Stimulated activated naive CD4-positive, alpha-beta T cell treated with Interleukin-2 at 50 U/mL for 16 hours (primary cell): ENCODE results near the gene KIF27.
"Not testable (repeated sequence)": the region's sequence is repeated elsewhere in the genome, so short reads cannot be mapped to it uniquely, and the experiment has no call there.

ENCODE experiments used
- DNase-seq: peaks from one replicate; lab custom pipeline; 2025; lab: John Stamatoyannopoulos, UW

Gene KIF27, protein sequence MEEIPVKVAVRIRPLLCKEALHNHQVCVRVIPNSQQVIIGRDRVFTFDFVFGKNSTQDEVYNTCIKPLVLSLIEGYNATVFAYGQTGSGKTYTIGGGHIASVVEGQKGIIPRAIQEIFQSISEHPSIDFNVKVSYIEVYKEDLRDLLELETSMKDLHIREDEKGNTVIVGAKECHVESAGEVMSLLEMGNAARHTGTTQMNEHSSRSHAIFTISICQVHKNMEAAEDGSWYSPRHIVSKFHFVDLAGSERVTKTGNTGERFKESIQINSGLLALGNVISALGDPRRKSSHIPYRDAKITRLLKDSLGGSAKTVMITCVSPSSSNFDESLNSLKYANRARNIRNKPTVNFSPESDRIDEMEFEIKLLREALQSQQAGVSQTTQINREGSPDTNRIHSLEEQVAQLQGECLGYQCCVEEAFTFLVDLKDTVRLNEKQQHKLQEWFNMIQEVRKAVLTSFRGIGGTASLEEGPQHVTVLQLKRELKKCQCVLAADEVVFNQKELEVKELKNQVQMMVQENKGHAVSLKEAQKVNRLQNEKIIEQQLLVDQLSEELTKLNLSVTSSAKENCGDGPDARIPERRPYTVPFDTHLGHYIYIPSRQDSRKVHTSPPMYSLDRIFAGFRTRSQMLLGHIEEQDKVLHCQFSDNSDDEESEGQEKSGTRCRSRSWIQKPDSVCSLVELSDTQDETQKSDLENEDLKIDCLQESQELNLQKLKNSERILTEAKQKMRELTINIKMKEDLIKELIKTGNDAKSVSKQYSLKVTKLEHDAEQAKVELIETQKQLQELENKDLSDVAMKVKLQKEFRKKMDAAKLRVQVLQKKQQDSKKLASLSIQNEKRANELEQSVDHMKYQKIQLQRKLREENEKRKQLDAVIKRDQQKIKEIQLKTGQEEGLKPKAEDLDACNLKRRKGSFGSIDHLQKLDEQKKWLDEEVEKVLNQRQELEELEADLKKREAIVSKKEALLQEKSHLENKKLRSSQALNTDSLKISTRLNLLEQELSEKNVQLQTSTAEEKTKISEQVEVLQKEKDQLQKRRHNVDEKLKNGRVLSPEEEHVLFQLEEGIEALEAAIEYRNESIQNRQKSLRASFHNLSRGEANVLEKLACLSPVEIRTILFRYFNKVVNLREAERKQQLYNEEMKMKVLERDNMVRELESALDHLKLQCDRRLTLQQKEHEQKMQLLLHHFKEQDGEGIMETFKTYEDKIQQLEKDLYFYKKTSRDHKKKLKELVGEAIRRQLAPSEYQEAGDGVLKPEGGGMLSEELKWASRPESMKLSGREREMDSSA (N-terminal part only)

DNA sequence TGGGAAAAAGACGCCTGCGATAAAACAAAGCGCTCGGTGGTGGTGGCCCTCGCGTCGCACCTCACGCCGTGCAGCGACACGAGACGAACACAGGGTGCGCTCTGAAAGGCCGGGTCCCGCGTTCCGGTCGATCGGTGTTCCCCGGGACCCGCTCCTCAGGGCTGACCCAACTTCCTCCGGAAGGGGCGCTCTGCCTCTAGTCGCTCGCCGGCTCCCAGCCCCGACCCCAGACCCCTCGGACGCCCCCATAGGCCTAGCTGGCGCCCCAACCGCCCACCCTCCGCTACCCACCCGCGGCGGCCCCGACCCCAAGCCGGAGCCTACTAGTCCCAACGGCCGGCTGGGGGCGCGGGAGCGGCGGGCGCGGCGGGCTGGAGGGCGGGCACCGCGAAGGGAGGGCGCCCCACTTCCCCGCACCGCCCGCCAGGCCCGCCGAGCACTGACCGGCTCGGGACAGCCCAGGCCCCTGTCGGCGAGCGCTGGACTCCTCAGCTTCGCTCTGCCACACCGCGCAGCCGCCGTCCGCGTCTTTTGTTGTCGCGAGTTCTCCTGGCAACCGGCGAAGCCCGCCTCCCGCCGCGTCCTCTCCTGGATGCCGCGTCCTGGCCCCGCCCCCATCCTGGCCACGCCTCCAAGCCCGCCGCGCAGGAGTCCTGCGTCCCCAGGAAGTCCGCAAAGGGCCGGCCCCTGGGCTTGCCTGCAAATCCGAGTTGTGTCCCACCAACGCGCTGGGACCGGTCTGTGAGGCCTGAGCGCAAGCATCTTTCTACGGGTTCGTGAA lies at the start of gene KIF27:
Gene KIF27, minus strand, starts transcription at position 506 of the 781 bp plus-strand sequence. CDS start 5,841 bp downstream, outside the sequence.
- DNase-seq: peak; percentile 96

DNA sequence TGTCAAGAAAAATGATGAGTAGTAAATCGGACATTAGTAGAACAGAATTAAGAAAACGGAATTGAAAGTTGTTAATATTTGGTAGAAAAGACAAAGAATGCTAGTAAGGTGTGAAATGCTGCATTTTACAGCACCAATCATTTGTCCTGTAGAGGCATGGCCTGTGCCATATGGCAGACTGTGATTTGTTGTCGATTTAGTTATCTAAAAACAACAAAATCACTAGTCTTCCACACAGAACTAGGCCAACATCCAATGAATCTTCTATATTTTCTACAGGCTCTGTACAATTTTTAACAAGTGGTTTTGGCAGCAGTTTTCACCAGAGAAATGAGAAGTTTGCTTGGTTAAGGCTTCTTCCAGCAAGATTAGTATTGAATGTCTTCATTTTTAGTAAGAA lies 48.4 kb upstream of the KIF27 start:
- no peak for DNase-seq

DNA sequence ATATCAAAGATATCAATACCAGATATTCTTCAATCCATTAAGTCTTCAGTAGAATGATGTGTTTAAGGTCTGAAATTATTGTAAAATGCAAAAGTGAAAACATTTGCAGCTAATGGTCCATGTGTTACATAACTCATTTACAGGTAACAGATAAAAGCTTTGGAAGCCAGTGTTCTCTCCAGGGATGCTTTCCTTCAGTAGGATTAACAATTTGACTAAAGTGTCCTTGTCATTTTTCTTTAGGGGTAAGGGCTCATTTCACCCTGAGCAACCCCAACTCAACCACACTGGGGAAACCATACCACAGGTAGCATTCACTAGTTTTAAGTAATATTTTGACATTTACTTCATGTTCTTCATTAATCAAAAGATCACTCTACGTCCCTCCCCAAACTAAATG lies 45.8 kb upstream of the KIF27 start:
- DNase-seq: no peak

DNA sequence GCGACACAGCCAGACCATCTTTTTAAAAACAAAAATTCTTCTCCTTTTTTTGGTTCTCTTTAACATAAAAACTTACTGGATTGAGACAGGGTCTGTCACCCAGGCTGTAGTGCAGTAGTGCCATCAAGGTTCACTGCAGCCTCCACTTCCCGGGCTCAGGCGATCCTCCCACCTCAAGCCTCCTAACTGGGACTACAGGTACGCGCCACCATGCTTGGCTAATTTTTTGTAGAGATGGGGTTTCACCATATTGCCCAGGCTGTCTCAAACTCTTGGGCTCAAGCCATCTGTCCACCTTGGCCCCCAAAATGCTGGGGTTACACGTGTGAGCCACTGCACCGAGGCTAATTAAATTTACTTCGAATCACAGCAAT lies 45.0 kb upstream of the KIF27 start:
- DNase-seq: no peak

DNA sequence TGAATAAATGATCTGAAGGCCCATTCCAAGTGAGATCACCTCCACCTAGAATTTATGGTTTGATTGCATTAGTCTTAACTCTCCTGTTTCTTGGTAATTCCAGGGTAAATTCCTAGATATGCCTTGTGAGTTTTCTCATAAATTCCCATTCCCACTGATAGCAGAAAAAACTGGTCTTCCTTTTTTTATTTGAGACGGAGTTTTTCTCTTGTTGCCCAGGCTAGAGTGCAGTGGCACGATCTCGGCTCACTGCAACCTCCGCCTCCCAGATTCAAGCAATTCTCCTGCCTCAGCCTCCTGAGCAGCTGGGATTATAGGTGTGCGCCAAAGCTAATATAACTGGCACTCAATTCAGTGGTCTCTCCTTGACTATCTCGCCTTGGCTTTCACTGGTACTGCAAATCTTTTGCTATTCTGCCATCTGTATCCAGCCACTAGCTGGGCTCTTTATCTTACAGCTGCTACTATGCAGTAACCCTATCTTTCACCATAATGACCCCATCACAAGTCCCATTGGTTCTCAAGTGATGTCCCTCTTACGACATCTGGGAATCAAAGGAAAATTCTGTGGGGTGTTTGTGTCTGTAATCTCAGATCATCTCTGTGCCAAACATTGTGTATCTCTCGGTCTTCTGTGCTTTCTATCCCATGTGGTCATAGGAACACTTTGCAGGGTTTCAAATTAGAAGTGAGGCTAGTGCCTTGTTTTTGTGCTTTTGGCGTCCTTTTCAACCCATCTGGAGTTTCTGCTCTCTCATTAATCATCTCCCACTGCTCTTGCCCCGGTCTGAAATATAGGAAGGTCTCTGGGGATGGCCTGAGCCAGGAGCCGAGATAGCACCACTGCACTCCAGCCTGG lies 44.3 kb upstream of the KIF27 start:
- DNase-seq: no peak

DNA sequence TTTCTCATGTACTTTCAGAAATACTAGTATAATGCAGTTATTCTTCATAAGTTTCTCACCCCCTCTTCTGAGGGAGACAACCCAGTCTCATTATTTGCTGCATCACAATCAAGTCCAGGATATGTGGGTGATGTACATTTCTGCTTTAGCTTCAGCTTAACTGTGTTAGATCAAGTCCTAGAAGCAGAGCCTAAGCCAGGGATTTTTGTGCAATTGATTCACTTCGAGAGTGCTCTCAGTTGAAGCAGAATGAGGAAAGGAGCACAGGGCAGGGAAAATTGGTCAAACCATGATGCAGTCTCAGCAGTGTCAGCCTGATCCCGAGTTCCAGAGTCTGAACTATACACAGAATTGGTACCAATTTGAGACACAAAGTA lies 43.7 kb upstream of the KIF27 start:
- no peak for DNase-seq

DNA sequence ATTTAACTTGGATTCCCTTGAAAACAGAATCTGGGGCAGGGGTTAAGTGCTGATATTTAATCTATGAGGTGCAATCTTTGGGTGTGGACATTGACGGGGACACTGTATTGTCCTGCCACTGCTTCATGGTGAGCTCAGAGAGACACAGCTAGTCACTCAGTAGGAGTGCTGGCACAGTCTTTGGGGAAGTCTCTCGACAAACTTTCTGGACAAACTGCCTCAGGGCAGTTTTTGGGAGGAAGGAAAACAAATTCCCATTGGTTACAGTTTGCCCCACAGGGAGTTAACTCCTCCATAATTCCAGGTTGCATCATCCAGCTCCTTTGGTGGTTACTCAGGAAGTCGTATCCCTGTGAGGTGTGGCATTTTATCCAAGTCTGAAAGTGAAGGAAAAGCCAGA lies 40.9 kb upstream of the KIF27 start:
- no peak for DNase-seq

DNA sequence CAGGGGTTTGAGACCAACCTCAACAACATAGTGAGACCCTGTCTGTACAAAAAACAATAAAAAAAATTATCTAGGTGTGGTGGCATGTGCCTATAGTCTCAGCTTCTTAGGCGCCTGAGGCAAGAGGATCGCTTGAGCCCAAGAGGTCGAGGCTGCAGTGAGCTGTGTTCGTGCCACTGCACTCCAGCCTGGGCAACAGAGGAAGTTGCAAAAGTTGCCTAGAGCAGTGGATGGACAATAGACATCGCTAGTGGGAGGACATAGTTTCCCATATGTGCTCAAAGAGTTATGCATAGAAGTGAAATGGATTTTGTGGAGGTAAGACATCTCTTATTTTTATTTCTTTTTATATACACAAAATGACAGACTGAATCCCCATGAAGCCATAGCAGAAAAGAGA lies 39.8 kb upstream of the KIF27 start:
- no peak for DNase-seq

DNA sequence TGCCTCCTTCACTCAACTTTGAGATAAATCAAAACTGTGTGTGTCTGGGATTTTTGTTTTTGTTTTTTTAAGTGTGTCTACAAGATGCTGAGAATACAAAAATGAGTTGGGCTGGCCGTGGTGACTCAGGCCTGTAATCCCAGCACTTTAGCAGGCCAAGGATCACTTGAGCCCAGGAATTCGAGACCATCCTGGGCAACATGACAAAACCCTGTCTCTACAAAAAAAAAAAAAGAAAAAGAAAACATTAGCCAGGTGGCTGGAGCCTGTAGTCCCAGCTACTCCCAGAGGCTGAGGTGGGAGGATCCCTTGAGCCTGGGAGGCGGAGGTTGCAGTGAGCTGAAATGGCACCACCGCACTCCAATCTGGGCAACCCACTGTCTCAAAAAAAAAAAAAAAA lies 37.8 kb upstream of the KIF27 start:
- no peak for DNase-seq

DNA sequence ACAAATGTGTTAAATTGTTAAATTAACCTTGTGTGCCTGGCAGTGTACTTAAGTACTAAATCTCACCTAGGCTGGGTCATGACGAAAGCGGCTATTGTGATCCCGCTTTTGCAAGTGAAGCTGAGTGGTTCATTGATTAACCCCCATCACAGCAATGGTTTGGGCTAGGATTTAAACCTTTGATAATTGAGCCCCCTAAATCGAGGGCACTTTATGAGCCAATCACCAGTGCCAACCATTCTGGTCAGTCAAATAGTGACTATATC lies 35.9 kb upstream of the KIF27 start:
- DNase-seq: no peak

DNA sequence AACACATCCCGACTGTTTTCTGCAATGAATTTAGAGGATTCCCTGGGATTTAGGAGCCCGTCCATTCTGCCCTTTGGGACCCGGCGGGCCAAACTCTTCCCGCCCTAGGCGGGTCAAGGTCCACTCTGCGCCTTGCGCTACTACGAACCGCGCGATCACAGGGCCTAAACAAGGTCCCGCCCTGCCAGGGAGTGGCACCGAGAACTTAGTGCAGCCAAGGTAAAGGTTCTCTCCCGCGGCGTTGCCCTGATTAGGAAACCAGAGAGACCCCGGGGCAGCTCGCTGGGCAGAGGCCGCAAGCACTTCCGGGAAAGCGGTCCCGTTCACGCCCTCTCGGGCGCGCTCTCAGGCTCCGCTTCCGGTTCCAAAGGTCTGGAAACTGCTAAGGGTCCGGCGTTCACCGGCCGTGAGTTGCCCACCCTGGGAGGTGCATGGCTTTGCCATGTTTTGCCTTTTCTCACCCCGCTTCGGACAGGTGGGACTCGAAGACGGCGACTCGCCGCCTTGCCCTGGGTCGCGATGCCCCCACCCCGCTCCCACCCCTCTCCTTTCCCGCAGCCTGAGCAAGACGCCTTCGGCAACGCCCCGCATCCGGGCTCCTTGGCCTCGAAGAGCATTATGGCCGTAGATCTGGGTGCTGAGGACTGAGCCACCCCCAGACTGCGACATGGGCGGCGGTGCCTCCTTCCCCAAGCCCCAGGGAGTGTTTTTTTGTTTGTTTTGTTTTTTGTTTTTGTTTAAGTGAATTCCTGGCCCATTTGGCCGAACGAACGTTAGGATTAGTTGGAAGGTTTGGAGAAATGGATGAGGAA lies 35.4 kb upstream of the KIF27 start:
- DNase-seq: peak; percentile 54

DNA sequence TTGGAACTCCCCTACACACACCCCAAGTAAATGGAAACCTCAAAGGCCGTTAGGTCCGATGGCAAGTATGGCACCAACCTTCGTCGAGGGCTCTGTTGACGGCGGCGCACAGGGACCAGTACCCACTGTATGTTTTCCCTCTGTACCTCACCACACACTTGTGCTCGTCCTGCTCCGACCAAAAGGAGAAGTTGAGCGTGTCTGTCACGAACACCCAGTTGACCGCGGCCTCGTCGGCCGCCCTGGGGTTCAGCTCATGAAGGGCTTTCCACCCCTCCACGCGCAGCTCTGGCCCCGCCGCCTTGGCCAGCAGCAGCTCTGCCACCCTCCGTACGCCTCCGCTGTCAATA lies 34.8 kb upstream of the KIF27 start:
- no peak for DNase-seq

DNA sequence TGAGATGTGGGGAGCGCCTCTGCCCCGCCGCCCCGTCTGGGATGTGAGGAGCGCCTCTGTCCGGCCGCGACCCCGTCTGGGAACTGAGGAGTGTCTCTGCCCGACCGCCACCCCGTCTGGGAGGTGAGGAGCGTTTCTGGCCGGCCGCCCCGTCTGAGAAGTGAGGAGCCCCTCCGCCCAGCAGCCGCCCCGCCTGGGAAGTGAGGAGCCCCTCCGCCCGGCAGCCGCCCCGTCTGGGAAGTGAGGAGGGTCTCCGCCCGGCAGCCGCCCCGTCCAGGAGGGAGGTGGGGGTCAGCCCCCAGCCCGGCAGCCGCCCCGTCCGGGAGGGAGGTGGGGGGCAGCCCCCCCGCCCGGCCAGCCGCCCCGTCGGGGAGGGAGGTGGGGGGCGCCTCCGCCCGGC lies 26.9 kb upstream of the KIF27 start:
- not testable (repeated sequence) for DNase-seq

DNA sequence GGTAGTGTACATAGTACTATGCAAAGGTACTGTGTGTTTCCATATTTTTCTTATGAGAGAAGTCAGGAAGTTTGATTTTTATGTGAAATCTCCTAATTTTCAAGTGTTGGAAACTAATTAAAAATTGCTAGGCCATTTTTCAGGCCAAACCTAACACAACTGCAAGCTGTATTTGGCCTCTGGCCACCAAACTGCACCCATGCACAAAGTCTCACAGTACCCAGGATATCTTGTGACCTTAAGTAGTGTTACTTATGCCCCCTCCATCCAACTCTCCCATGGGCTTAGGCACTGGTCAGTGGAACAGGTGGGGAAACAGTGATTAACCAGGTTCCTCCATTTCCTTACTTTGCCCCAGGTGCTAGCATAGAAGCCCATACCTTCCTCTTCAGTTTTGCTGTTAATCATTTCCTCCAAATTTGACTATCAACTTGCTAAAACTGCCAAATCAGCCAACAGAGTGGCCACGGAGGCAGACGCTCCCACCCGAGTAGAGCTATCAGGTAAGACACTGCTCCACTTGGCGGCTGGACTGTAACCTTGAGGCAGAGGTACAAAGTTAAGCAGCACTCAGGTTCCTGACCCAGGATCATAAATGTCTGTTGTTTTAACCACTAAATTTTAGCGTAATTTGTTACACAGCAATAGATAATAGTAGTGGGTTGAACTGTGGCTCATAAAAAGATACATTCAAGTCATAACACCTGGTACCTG lies 19.5 kb upstream of the KIF27 start:
- DNase-seq: no peak

DNA sequence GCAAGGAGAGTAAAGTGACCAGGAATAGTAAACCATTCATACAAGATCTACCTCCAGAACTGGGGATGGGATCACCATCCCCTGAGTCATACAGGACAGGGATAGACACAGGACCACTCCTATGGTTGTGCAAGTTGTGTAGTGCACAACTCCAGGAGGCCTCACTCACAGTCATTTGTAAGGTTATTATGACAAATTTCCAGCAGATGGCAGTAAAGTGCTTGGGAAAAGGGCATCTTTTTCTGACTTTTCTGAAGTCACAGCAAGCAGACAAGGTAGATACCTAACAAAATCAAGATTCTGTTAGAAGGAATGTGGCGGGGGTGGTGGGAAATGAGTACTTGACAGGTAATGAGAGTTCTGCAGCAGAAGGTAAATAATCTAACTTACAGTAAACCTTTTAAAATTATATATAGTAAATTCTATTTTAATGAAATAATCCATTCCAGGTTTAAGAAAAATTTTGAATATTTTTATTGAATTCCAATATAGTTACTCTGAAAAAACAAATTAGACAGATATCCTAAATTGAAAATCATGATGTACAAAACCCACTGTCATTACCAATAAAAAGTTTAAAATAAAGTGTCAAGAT lies 16.7 kb upstream of the KIF27 start:
- no peak for DNase-seq

DNA sequence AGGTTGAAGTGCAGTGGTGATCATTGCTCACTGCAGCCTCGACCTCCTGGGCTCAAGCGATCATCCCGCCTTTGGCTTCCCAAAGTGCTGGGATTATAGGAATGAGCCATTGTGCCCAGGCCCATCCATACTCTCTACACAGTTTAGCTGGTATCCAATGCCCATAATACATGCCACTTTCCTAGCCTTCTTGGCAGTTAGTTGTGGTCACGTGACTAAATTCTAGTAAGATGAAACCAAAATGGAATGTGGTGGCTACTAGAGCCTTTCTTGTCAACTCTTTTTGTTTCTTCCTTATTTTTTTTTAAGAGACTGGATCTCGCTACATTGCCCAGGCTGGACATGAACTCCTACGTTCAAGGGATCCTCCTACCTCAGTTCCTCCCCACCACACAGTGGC lies 15.3 kb upstream of the KIF27 start:
- DNase-seq: no peak

DNA sequence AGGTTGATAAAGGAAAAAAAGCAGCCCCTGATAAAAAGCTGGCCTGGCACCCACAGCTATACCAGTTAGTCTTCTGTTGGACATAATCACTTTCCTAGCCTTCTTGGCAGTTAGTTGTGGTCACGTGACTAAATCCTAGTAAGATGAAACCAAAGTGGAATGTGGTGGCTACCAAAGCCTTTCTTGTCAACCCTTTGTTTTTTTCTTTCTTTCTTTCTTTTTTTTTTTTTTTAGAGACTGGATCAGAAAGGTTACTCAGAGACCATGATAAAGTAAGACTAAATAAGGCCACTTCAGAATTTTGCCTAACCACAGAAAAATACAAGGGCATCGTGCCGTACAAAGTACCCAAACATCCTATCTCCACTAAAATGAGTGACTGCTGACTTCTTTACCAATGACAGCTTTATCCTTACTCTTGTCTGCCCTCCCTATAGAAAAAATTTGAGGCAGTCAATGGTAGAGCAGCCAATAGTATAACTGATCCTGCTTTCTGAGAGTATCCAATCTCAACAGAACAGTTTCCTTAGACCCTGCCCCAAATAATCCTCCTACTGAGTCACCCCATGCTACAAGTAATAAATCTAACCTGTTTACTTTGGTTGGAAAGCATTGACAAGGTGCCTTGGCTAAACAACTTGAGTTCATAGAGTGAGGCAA lies 14.2 kb upstream of the KIF27 start:
- DNase-seq: no peak

DNA sequence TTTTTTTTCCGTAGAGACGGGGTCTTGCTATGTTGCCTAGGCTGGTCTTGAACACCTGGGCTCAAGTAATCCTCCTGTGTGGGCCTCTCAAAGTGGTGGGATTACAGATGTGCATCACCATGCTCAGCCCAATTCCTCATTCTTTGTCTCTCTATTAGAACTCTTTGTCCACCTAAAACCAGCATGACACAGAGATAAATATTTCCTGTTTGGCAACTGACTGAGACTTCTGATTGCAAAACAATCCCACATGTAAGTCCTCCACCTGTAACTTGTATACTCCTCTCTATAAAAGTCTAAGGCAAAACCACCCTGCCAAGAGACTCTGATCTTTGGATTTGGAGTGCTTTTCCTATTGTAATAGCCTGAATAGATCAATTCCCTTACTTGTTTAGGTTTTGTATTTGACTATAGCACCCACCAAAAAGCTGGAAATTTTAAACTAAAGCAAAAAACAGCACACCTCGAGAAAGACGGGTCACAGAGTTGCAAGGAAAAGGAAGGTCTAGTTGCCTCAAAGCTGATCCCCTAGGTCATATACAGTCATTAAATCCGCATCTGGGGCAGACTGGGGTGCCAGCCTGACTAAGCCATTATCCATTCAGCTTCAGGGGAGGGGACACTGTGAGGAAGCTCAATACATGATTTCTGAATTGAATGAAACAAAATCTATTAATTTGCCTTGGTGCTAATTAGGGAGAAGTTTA lies 13.5 kb upstream of the KIF27 start:
- no peak for DNase-seq
